ENCODE data around the gene COQ7.
A peak's percentile ranks its signal among the peaks of the same experiment; 100 is the strongest.

Gene COQ7

GRCh38 chr16:19067349-19068236 is at the start of gene COQ7:
Gene COQ7 (plus strand): TSS chr16:19067614. CDS start chr16:19067665, 51 bp downstream.
- no peaks in the 10 kb centered on the region for H3K27me3 ChIP-seq (ENCODE audit: insufficient read depth, low read depth)

DNA sequence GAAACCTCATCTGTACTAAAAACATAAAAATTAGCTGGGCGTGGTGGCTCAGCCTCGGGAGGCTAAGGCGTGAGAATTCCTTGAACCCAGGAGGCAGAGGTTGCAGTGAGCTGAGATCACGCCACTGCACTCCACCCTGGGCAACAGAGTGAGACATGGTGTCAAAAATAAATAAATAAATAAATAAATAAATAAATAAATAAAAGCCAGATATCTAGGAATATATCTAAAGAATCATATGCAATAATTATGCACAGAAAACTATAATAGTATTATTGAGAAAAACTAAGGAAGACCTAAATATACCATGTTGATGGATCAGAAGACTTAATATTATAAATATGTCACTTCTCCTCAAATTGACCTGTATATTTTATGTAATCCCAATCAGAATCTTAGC is 46.7 kb upstream of the COQ7 start:
- H3K9ac ChIP-seq = no peak overlapping the region
- no peaks in the 10 kb centered on the region for H3K36me3 ChIP-seq (ENCODE audit: insufficient read depth)
- H3K4me2 ChIP-seq = no peak overlapping the region
- H3K4me3 ChIP-seq (IDR thresholded peaks at IDR 0.05; ENCODE audit: insufficient read depth, low read depth, low read length) = no peak overlapping the region
- H3K79me2 ChIP-seq (ENCODE audit: insufficient read depth, low read depth) = no peaks in the 10 kb centered on the region
- H3K4me1 ChIP-seq (ENCODE audit: low read depth, poor library complexity, severe bottlenecking) = no peaks in the 10 kb centered on the region
- TF ChIP-seq, protein P1, sequence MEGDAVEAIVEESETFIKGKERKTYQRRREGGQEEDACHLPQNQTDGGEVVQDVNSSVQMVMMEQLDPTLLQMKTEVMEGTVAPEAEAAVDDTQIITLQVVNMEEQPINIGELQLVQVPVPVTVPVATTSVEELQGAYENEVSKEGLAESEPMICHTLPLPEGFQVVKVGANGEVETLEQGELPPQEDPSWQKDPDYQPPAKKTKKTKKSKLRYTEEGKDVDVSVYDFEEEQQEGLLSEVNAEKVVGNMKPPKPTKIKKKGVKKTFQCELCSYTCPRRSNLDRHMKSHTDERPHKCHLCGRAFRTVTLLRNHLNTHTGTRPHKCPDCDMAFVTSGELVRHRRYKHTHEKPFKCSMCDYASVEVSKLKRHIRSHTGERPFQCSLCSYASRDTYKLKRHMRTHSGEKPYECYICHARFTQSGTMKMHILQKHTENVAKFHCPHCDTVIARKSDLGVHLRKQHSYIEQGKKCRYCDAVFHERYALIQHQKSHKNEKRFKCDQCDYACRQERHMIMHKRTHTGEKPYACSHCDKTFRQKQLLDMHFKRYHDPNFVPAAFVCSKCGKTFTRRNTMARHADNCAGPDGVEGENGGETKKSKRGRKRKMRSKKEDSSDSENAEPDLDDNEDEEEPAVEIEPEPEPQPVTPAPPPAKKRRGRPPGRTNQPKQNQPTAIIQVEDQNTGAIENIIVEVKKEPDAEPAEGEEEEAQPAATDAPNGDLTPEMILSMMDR (conservative IDR thresholded peaks at IDR 0.05; ENCODE audit: low read depth, low read length) = no peak
- H3K27ac ChIP-seq = no peak overlapping the region
- no peaks in the 10 kb centered on the region for H3K27me3 ChIP-seq (ENCODE audit: insufficient read depth, low read depth)
- no peak overlapping the region for H2AFZ ChIP-seq (ENCODE audit: low read depth)
- H4K20me1 ChIP-seq (ENCODE audit: insufficient read depth) = no peaks in the 10 kb centered on the region

More at GRCh38 chr16:19067349-19068236, at the start of gene COQ7:
- Histone ChIP-seq H3K4me3 (IDR thresholded peaks at IDR 0.05; ENCODE audit: insufficient read depth, low read depth, low read length) (peak within 1 kb of the TSS; percentile 47), H2AFZ (ENCODE audit: low read depth) (peak within 1 kb of the TSS; percentile 100), H3K36me3 (ENCODE audit: insufficient read depth) (no peaks in the 10 kb centered on the region), H3K27ac (peak within 1 kb of the TSS; percentile 100), H4K20me1 (ENCODE audit: insufficient read depth) (no peaks in the 10 kb centered on the region), H3K4me1 (ENCODE audit: low read depth, poor library complexity, severe bottlenecking) (peaks cover 16% of the 10 kb centered on the region), H3K4me2 (peak within 1 kb of the TSS; percentile 85), H3K79me2 (ENCODE audit: insufficient read depth, low read depth) (peaks cover 7% of the 10 kb centered on the region; the same call in 1 of the 2 replicates), H3K9ac (peak within 1 kb of the TSS; percentile 100)
- TF ChIP-seq, protein P1 (conservative IDR thresholded peaks at IDR 0.05; ENCODE audit: low read depth, low read length) = 0 out of 2 replicates have a peak, but pooled peaks have one; percentile 17

DNA sequence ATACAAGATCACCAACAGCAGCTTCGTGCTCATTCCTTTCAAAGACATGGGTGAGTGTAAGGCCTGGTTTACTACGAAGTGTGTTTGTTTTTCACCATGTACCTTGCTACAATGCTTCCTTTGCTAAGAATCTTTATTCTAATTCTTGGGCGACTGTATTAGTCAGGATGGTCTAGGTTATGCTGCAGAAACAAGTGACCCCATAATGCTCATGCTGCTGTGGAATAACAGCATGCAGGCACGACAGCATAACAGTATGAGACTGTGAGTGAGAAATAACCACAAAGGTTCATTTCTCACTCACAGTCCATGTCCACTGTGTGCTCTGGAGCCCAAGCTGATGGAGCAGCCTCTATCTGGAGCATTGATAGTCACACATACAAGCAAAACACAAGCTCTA is 45.7 kb upstream of the COQ7 start:
- H3K79me2 ChIP-seq (ENCODE audit: insufficient read depth, low read depth) = no peaks in the 10 kb centered on the region
- no peaks in the 10 kb centered on the region for H3K4me1 ChIP-seq (ENCODE audit: low read depth, poor library complexity, severe bottlenecking)
- no peaks in the 10 kb centered on the region for H3K36me3 ChIP-seq (ENCODE audit: insufficient read depth)
- no peak overlapping the region for H3K4me3 ChIP-seq (IDR thresholded peaks at IDR 0.05; ENCODE audit: insufficient read depth, low read depth, low read length)
- H3K4me2 ChIP-seq = no peak overlapping the region
- H3K27ac ChIP-seq = no peak overlapping the region
- H4K20me1 ChIP-seq (ENCODE audit: insufficient read depth) = no peaks in the 10 kb centered on the region
- TF ChIP-seq, protein P1 (conservative IDR thresholded peaks at IDR 0.05; ENCODE audit: low read depth, low read length) = no peak
- H2AFZ ChIP-seq (ENCODE audit: low read depth) = no peak overlapping the region
- no peak overlapping the region for H3K9ac ChIP-seq
- H3K27me3 ChIP-seq (ENCODE audit: insufficient read depth, low read depth) = no peaks in the 10 kb centered on the region

DNA sequence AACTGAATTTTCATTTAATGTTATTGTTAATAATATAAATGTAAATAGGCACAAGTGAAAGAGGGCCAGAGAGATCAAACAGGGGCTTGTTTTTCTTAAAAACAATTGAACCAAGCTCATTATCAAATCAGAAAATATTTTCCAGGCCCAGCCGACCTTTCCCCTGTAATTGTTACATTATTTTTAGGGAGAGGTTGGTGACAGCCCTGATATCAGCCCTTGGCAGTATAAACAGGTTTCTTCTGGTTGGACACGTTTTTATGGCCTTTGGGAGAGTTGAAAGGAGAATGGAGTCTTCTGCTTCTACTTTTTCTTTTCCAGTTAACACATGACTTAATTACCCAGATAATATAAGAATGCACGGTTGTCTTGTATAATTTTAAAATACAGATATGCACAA is 40.0 kb upstream of the COQ7 start:
- Histone ChIP-seq H2AFZ (ENCODE audit: low read depth) (no peak overlapping the region), H3K36me3 (ENCODE audit: insufficient read depth) (no peaks in the 10 kb centered on the region), H3K4me2 (no peak overlapping the region), H3K27ac (no peak overlapping the region), H3K79me2 (ENCODE audit: insufficient read depth, low read depth) (no peaks in the 10 kb centered on the region), H3K4me3 (IDR thresholded peaks at IDR 0.05; ENCODE audit: insufficient read depth, low read depth, low read length) (no peak overlapping the region), H3K4me1 (ENCODE audit: low read depth, poor library complexity, severe bottlenecking) (no peaks in the 10 kb centered on the region), H3K9ac (no peak overlapping the region), H4K20me1 (ENCODE audit: insufficient read depth) (no peaks in the 10 kb centered on the region), H3K27me3 (ENCODE audit: insufficient read depth, low read depth) (no peaks in the 10 kb centered on the region)
- TF ChIP-seq, protein P1 (conservative IDR thresholded peaks at IDR 0.05; ENCODE audit: low read depth, low read length) = no peak

All from KMS-11 (cell line).